T47D (cell line): Measurements from ENCODE around the gene TBC1D23.
"Not testable (repeated sequence)": the region's sequence is repeated elsewhere in the genome, so short reads cannot be mapped to it uniquely, and the experiment has no call there.

ENCODE experiments used
- DNase-seq, 2 experiments: peaks; one replicate each; pipeline versions ENCODE4 v3.0.0 to v3.0.0-alpha.2; 2011 to 2012; ENCODE audit warnings: low read depth in 1 of 2, low spot score in 1 of 2
- JUND ChIP-seq: IDR thresholded peaks from 2 replicates; pipeline ENCODE4 v1.6.1; 2012; ENCODE audit warnings: low read depth
- in situ Hi-C: cut with HindIII; loops from 2 replicates; pipeline ENCODE4 v1.10.0; 2016; ENCODE audit warnings: low sequenced_read_pairs, low pct_unique_long_range_greater_than_20kb

TBC1D23 gene

DNA sequence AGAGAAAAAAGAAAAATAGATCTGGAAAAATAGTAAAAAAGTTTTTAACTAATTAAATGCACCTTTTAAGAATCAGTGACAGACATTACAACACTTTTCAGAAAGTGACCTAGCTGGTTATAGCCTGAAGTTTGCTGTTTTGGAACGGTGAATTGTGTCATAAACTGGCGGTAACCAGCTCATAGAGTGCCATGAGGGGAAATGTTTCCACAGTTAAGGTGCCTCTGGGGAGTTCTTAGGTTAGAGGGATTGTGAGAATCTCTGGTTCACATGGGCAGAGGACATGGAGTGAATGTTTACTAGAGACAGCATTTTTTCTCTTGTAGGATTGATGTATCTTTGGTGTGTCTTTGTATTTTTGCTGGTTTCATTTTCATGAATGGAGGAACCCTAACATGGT, 2.8 kb downstream of the TBC1D23 start:
- DNase-seq = no peak
- in situ Hi-C loops = no loop called here
- no peak for TF ChIP-seq JUND

DNA sequence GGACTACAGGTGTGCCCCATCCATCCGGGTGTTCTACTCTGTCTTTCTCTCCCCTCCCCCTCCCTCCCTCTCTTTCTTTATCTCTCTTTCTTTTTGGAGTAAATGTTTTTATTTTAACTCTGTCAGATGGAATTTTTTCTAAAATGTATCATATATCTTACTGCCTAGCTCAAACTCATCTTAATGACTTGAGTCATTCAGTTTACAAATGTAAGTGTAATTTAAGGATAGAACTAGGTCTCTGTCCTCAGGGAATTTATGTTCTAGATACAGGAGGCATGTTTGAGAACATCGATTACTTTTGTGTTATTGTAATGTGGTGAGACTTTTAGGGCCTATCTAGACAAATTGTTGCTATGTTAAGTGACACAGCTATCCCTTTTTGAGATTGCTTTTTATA, 3.5 kb downstream of the TBC1D23 start:
- TF ChIP-seq JUND = no peak
- in situ Hi-C loops = no loop called here
- DNase-seq = no peak

DNA sequence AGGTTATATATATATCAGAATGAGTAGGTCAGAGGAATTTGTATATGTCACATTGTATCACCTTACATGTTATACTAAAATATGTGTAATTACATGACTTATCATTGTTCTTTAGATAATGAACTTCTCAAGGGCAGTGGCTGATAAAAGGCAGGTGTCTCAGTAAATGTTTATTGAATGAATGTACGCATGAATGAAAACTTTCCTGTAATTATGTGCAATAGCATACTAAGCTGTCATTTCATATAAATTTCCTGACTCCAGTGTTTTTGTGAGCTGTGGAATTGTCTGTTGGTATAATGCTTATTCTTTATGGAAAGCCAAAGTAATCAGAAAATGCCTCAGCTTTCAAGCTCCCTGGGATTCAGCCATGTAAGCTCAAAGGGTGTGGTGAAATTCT, 4.2 kb downstream of the TBC1D23 start:
- in situ Hi-C loops = no loop called here
- no peak for DNase-seq
- no peak for TF ChIP-seq JUND

DNA sequence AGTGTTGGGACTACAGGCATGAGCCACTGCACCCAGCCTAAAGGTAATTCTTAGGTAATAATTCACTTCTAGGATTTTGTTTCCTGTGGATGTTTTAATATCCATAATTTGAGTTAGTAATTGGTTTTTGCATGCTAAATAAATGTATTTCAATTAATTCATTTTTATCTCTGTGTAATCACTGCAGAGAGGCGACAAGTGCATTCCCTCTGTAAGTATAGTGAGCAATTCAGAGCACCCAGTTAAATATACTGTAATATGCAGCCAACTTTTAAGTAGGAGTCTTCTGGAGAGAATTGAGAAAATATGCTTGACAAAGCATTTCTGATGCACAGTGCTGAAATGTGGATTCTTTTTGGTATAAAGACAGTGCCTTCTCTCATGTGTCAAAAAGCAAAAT, 5.7 kb downstream of the TBC1D23 start:
- in situ Hi-C loops = no loop called here
- DNase-seq = no peak
- TF ChIP-seq JUND = no peak

DNA sequence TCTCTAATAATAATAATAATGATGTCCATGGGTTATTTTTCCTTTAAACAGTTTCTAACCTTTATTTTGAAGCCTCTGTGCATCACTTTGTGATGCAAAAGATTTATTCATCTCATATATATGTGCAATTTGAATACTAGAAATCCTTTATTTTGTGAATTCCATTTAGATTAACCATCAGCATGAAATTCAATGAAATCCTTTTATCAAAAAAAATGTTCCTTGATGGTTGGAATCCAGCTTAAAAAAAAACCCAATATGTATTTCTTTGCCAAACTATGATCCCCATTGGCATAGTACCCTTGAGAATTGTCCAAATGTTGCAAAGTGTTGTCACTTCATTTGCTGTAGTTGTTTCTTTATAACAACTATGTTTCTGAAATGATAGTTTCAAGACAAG, 7.4 kb downstream of the TBC1D23 start:
- no peak for DNase-seq
- in situ Hi-C loops = no loop called here
- TF ChIP-seq JUND = no peak

DNA sequence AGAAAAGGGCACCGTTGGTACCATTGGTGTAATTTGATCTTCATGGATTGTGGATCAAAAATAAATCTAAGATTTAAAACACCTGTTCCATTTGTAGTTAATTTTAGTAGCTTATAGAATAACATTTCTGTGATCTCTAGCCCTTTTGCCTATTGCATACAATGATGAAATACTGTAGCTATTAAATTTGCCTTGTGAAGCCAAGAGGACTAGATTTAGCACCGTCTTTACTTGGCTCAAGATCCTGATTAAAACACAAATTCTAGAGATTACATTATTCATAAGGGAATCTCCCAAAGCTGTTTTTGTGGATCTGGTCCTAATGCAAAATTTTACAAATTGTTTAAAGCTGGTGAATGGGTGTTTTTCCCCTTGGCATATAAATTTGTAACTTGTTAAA, 8.2 kb downstream of the TBC1D23 start:
- no peak for TF ChIP-seq JUND
- in situ Hi-C loops = no loop called here
- DNase-seq = no peak

DNA sequence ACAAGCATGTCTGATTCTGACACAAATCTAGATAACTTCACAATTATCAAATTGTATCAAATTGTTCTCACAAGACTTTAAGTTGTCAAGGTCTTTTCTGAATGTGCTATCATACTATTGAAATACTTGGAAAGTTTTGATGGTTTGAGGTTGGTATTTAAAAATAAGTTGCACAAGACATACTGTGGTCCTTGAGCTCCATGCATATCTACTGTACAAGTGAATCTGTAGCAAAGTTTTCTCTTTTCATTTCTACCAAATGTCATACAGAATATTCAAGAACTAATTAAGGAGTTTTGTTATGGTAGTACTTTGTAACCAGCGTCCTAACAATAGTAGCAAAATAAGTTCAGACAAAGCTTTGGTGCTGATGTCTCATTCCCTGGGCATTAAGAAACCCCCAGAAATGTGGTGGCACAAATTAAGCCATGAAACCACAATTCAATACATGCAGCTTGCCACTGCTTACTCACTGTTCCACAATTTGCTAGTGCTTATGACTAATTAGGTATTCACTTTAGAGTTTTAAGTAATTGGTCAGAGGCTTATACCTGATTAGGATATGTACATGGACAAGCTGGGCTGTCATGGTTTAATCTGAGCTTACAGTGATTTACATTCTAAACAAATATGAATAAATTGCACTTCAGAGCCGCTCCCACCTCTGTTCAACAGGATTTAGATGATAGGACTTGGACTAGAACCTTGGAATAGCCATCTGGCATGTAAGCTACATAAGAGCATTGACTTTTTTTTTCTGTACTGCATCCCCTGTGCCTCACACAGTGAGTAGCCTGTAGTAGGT, 8.8 kb downstream of the TBC1D23 start:
- in situ Hi-C loops = no loop called here
- TF ChIP-seq JUND = no peak
- no peak for DNase-seq

DNA sequence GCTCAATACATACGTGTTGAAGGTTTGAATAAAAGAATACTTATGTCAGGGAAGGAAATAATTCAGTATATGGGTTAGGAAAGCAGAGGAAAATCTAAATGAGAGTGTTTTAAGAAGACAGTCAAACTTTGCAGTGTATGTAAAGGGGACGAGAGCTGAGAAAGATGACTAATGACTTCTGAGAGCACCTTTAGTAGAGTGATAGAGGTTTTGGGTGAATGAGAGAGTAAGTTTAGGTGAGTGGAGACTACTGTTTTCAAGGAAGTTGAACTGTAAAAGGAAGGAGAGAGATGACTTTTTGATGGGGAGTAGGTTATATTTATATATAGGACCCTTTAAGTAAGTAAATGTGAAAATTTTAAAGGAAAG, 9.4 kb downstream of the TBC1D23 start:
- TF ChIP-seq JUND = no peak
- no peak for DNase-seq
- in situ Hi-C loops = no loop called here

DNA sequence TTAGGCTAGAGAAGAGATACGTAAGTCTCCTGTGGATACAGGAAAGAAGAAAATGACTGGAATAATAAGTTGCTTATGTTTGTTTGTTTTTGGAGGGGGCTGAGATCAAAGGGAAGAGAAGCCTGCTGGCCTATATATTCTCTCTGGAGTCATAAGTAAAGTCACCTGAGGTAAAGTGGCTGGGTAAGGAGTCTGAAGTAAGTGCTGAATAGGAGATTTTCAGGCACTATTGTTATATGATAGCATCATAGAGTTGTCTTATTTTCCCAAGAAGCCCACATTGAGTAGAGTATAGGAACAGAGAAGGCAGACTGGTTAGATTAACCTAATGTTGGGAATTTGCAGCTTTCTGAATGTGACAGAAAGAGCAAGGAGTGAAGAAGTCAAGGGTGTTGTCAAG, 10.7 kb downstream of the TBC1D23 start:
- in situ Hi-C loops = no loop called here
- DNase-seq = no peak
- TF ChIP-seq JUND = no peak

DNA sequence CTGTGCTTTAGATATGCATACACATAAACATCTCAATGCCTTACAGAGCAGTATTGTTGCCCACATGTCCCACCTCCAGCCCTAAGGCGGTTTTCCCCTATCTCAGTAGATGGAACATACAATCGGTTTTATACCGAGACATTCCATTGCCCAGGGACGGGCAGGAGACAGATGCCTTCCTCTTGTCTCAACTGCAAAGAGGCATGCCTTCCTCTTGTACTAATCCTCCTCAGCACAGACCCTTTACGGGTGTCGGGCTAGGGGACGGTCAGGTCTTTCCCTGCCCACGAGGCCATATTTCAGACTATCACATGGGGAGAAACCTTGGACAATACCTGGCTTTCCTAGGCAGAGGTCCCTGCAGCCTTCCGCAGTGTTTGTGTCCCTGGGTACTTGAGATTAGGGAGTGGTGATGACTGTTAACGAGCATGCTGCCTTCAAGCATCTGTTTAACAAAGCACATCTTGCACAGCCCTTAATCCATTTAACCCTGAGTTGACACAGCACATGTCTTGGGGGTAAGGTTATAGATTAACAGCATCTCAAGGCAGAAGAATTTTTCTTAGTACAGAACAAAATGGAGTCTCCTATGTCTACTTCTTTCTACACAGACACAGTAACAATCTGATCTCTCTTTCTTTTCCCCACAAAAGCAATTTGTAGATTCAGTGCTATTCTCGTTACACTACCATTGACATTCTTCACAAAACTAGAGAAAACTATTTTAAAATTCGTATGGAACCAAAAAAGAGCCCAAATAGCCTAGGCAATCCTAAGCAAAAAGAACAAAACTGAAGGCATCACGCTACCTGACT, 12.2 kb downstream of the TBC1D23 start:
- DNase-seq, in situ Hi-C loops: not testable (repeated sequence)

DNA sequence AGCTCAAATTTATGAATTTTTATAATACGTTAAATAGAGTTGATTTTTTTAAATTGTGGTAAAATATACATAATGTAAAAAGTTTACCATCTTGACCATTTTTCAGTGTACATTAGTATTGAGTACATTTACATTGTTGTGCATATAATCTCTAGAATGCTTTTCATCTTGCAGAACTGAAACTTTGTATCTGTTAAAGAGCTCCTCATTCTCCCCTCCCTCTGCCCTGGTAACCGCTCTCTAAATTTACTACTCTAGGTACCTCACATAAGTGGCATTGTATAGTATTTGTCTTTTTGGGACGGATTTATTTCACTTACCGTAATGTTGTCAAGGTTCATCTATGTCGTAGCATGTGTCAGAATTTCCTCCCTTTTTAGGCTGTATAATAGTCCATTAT, 13.6 kb downstream of the TBC1D23 start:
- DNase-seq = no peak
- in situ Hi-C loops = no loop called here
- TF ChIP-seq JUND = no peak

DNA sequence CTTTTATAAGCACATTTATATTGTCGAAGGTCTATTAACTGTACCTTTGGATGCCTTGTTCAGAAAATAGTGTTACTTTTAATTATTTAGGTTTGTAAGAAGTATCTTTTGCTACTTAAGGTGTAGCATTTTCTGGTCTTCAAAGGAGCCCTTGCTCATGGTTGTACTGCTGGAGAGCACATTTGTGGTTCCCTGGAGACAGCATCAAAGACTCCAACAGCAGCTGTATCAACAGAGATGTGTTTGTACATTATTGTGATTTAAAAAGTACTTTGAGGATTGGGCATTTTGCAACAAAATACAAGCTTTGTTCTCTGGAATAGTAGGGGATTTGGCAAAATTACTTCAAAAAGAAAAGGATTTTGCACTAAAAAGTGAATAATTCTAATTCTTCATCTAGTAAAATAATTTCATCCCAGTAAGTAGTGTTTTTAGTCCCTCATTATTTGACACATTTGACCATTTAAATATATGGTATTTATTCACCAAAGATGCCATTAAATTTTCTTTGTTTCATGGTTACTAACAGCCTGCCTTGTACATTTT, 16.5 kb downstream of the TBC1D23 start:
- no peak for DNase-seq
- TF ChIP-seq JUND = no peak
- in situ Hi-C loops = no loop called here

DNA sequence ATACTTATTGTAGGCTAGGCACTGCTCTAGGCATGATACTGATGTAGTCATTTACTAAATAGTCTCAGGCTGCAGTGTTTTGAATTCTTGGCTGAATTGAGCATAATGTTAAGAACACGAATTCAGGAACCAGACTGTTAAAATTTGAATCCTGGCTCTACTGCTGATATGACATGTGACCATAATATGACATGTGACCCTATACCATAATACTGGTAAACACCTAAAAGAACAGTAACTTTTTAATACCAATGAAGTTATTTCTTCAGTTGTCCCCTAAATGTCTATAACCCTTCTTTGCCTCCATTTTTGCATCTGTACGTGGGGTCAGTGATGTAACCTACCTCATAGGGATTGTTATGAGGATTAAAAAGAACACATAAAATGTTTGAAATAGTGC, 18.1 kb downstream of the TBC1D23 start:
- in situ Hi-C loops = no loop called here
- no peak for TF ChIP-seq JUND
- no peak for DNase-seq
